Mesenchymal stem cell (in vitro differentiated cells and primary cell): Measurements from ENCODE around the gene MAP7D2. TPM values are rescaled to one million over a fixed set of nuclear protein-coding genes. Genes with fewer than 3 reads are reported as not detected.
A peak's percentile ranks its signal among the peaks of the same experiment; 100 is the strongest.
"Not testable (repeated sequence)": the region's sequence is repeated elsewhere in the genome, so short reads cannot be mapped to it uniquely, and the experiment has no call there.

Experiments used
- DNase-seq: peaks from one replicate; pipeline ENCODE4 v3.0.0-alpha.2; 2013
- H2AFZ ChIP-seq: one replicate; pipeline ENCODE4 v1.6.1; 2013; ENCODE audit warnings: low read depth, mild to moderate bottlenecking, control low read depth, inconsistent platforms, low read length, moderate library complexity
- H2AK5ac ChIP-seq: 2 replicates; pipeline ENCODE4 v1.6.1; 2013; ENCODE audit warnings: low read length, moderate library complexity, mild to moderate bottlenecking, inconsistent platforms; ENCODE audit not compliant: severe bottlenecking
- H2BK120ac ChIP-seq: one replicate; pipeline ENCODE4 v1.6.1; 2013; ENCODE audit warnings: low read depth, mild to moderate bottlenecking, inconsistent platforms, low read length, moderate library complexity
- H2BK12ac ChIP-seq, 2 experiments: one replicate each; pipeline ENCODE4 v1.6.1; 2013; ENCODE audit warnings: inconsistent platforms in 2 of 2, low read length in 2 of 2, mild to moderate bottlenecking in 2 of 2, moderate library complexity in 2 of 2, control low read depth in 1 of 2
- H2BK15ac ChIP-seq: one replicate; pipeline ENCODE4 v1.6.1; 2013; ENCODE audit warnings: mild to moderate bottlenecking, low read depth, inconsistent platforms; ENCODE audit not compliant: poor library complexity, severe bottlenecking
- H2BK5ac ChIP-seq: 2 replicates; pipeline ENCODE4 v1.6.1; 2013; ENCODE audit warnings: low read depth, mild to moderate bottlenecking, low read length, control low read depth, inconsistent platforms; ENCODE audit not compliant: poor library complexity, severe bottlenecking
- H3K14ac ChIP-seq, 2 experiments: one replicate each; pipeline ENCODE4 v1.6.1; 2013; ENCODE audit warnings: inconsistent platforms in 2 of 2, low read length in 2 of 2, control low read depth in 1 of 2, mild to moderate bottlenecking in 1 of 2, moderate library complexity in 1 of 2
- H3K18ac ChIP-seq, 2 experiments: one replicate each; pipeline ENCODE4 v1.6.1; 2013; ENCODE audit warnings: inconsistent platforms in 2 of 2, low read length in 2 of 2, control low read depth in 1 of 2, low read depth in 1 of 2, mild to moderate bottlenecking in 1 of 2
- H3K23ac ChIP-seq, 2 experiments: one replicate each; pipeline ENCODE4 v1.6.1; 2013; ENCODE audit warnings: inconsistent platforms in 2 of 2, low read length in 2 of 2, mild to moderate bottlenecking in 2 of 2, moderate library complexity in 2 of 2, control low read depth in 1 of 2
- H3K27ac ChIP-seq: 2 replicates; pipeline ENCODE4 v1.5.1; 2013; ENCODE audit warnings: mild to moderate bottlenecking, moderate library complexity, low read length, control low read depth, inconsistent platforms; ENCODE audit not compliant: poor library complexity, severe bottlenecking
- H3K27me3 ChIP-seq, 2 experiments: 2 replicates each; pipeline versions ENCODE4 v1.6.1 to v1.7.0; 2013; ENCODE audit warnings: low read length in 2 of 2, mild to moderate bottlenecking in 2 of 2, moderate library complexity in 2 of 2, control low read depth in 1 of 2, inconsistent platforms in 1 of 2; ENCODE audit not compliant: control insufficient read depth in 1 of 2, insufficient read depth in 1 of 2
- H3K36me3 ChIP-seq, 2 experiments: 2 replicates each; pipeline versions ENCODE4 v1.6.1 to v1.7.0; 2013; ENCODE audit warnings: low read length in 2 of 2, control low read depth in 1 of 2, inconsistent platforms in 1 of 2, low read depth in 1 of 2, mild to moderate bottlenecking in 1 of 2; ENCODE audit not compliant: insufficient read depth in 2 of 2, control insufficient read depth in 1 of 2
- H3K4ac ChIP-seq, 2 experiments: one replicate each; pipeline ENCODE4 v1.6.1; 2013; ENCODE audit warnings: inconsistent platforms in 2 of 2, low read length in 2 of 2, mild to moderate bottlenecking in 2 of 2, moderate library complexity in 2 of 2, control low read depth in 1 of 2, low read depth in 1 of 2
- H3K4me1 ChIP-seq: 2 replicates; pipeline ENCODE4 v1.6.1; 2013; ENCODE audit warnings: low read depth, low read length, control low read depth; ENCODE audit not compliant: control insufficient read depth, insufficient read depth
- H3K4me2 ChIP-seq: 2 replicates; pipeline ENCODE4 v1.6.1; 2013; ENCODE audit warnings: low read length, mild to moderate bottlenecking, inconsistent platforms; ENCODE audit not compliant: poor library complexity, severe bottlenecking
- H3K4me3 ChIP-seq, 2 experiments: 2 replicates each; pipeline versions ENCODE4 v1.5.1 to v1.7.0; 2013; ENCODE audit warnings: low read length in 2 of 2, mild to moderate bottlenecking in 2 of 2, control low read depth in 1 of 2, low read depth in 1 of 2; ENCODE audit not compliant: insufficient read depth in 1 of 2
- H3K79me1 ChIP-seq: replicated peaks from 2 replicates; pipeline ENCODE4 v1.6.1; 2013; ENCODE audit warnings: mild to moderate bottlenecking, control low read depth, low read length, inconsistent platforms; ENCODE audit not compliant: poor library complexity, severe bottlenecking
- H3K9ac ChIP-seq: 2 replicates; pipeline ENCODE4 v1.7.0; 2013; ENCODE audit warnings: mild to moderate bottlenecking, low read length, moderate library complexity
- H3K9me3 ChIP-seq: 2 replicates; pipeline ENCODE4 v1.7.0; 2013; ENCODE audit warnings: mild to moderate bottlenecking, low read length; ENCODE audit not compliant: control insufficient read depth
- H4K8ac ChIP-seq: one replicate; pipeline ENCODE4 v1.6.1; 2013; ENCODE audit warnings: inconsistent platforms, mild to moderate bottlenecking, low read length, moderate library complexity
- H4K91ac ChIP-seq: one replicate; pipeline ENCODE4 v1.6.1; 2013; ENCODE audit warnings: mild to moderate bottlenecking, low read length, inconsistent platforms
- WGBS: methylation state at CpG from one replicate; pipeline ENCODE4 v1.1.7; 2013; ENCODE audit warnings: mixed read lengths; 5-methylcytosine and 5-hydroxymethylcytosine counted together
- polyA plus RNA-seq, 2 experiments: library from polyadenylated mRNA; stranded (reverse); fragments of 200-250 nt; gene quantifications; one replicate each; pipeline ENCODE4 v1.2.3, GENCODE V29; 2013

Gene MAP7D2
- 0.06 TPM for polyA plus RNA-seq (2013, experiment 1 of 2)
- polyA plus RNA-seq (2013, experiment 2 of 2): 0.12 TPM

GRCh38 chrX:20116577-20117240 is at the start of gene MAP7D2:
Gene MAP7D2 (minus strand): TSS chrX:20116907. CDS start chrX:20116879, 28 bp downstream.
- H2BK12ac ChIP-seq: no peak within 1 kb of the TSS
- H2BK15ac ChIP-seq: no peak within 1 kb of the TSS
- H3K79me1 ChIP-seq: no peaks in the 10 kb centered on the region
- H3K27me3 ChIP-seq: peaks cover 6 to 36% of the 10 kb centered on the region in 2 experiments
- H3K27ac ChIP-seq: no peak within 1 kb of the TSS
- H3K18ac ChIP-seq: no peak within 1 kb of the TSS
- H4K91ac ChIP-seq: peak within 1 kb of the TSS; percentile 46
- no peak within 1 kb of the TSS for H3K9ac ChIP-seq
- no peak for DNase-seq
- H3K14ac ChIP-seq: no peak within 1 kb of the TSS
- no peak within 1 kb of the TSS for H2BK120ac ChIP-seq
- H3K23ac ChIP-seq: no peak within 1 kb of the TSS
- H3K4me2 ChIP-seq: peak within 1 kb of the TSS; percentile 53
- H3K36me3 ChIP-seq: no peaks in the 10 kb centered on the region
- WGBS: 59% methylated on average over 40 of the region's 91 CpGs
- no peak within 1 kb of the TSS for H2AFZ ChIP-seq
- peaks cover 6% of the 10 kb centered on the region for H3K4me1 ChIP-seq
- H4K8ac ChIP-seq: no peak within 1 kb of the TSS
- no peaks in the 10 kb centered on the region for H3K9me3 ChIP-seq
- H3K4ac ChIP-seq: no peak within 1 kb of the TSS
- no peak within 1 kb of the TSS for H2AK5ac ChIP-seq
- no peak within 1 kb of the TSS for H2BK5ac ChIP-seq
- H3K4me3 ChIP-seq: peak within 1 kb of the TSS in 1 of 2 experiments; percentile 64

- not testable (repeated sequence) for H4K91ac ChIP-seq, H2AK5ac ChIP-seq, H3K4me1 ChIP-seq
Observed at GRCh38 chrX:20162516-20162915, 45.8 kb upstream of the MAP7D2 start.

GRCh38 chrX:20159797-20160385 is 43.2 kb upstream of the MAP7D2 start:
- H2BK5ac ChIP-seq: no peak overlapping the region
- peaks cover 9 to 73% of the 10 kb centered on the region in 2 experiments for H3K36me3 ChIP-seq
- H3K79me1 ChIP-seq: peaks cover 3% of the 10 kb centered on the region
- H3K9ac ChIP-seq: no peak overlapping the region
- peak overlapping the region; percentile 27 for H4K91ac ChIP-seq
- H2BK120ac ChIP-seq: no peak overlapping the region
- peaks cover 0 to 19% of the 10 kb centered on the region in 2 experiments for H3K27me3 ChIP-seq
- DNase-seq: no peak
- no peak overlapping the region for H3K14ac ChIP-seq
- no peaks in the 10 kb centered on the region for H3K9me3 ChIP-seq
- no peak overlapping the region for H2AFZ ChIP-seq
- no peak overlapping the region for H3K4ac ChIP-seq
- H3K18ac ChIP-seq: no peak overlapping the region
- no peak overlapping the region for H3K23ac ChIP-seq
- H3K4me2 ChIP-seq: no peak overlapping the region
- no peaks in the 10 kb centered on the region for H3K4me1 ChIP-seq
- no peak overlapping the region for H2AK5ac ChIP-seq
- 93% methylated on average over 4 of the region's 4 CpGs for WGBS
- no peak overlapping the region for H2BK12ac ChIP-seq
- no peak overlapping the region for H3K27ac ChIP-seq
- H4K8ac ChIP-seq: no peak overlapping the region
- H3K4me3 ChIP-seq: no peak overlapping the region
- H2BK15ac ChIP-seq: no peak overlapping the region

More at GRCh38 chrX:20162516-20162915, 45.8 kb upstream of the MAP7D2 start:
- H2BK5ac ChIP-seq, DNase-seq, H2AFZ ChIP-seq, H2BK120ac ChIP-seq, H3K9ac ChIP-seq, H3K18ac ChIP-seq, H3K23ac ChIP-seq, H2BK12ac ChIP-seq, H2BK15ac ChIP-seq, H3K79me1 ChIP-seq, H3K4me3 ChIP-seq, H3K27ac ChIP-seq, H3K9me3 ChIP-seq, H3K14ac ChIP-seq, H4K8ac ChIP-seq, H3K4me2 ChIP-seq, H3K27me3 ChIP-seq, H3K4ac ChIP-seq: not testable (repeated sequence)
- H3K36me3 ChIP-seq: peaks cover 3 to 73% of the 10 kb centered on the region in 2 experiments

- Histone ChIP-seq H3K4ac (no peak overlapping the region), H3K36me3 (peaks cover 9 to 69% of the 10 kb centered on the region in 2 experiments), H3K9me3 (no peaks in the 10 kb centered on the region), H4K8ac (no peak overlapping the region), H2BK12ac (no peak overlapping the region), H3K14ac (no peak overlapping the region), H3K9ac (no peak overlapping the region), H4K91ac (no peak overlapping the region), H2BK5ac (no peak overlapping the region), H3K23ac (no peak overlapping the region), H3K4me3 (no peak overlapping the region), H2BK120ac (no peak overlapping the region), H2BK15ac (no peak overlapping the region), H2AFZ (no peak overlapping the region), H3K4me2 (no peak overlapping the region), H3K18ac (no peak overlapping the region), H3K27ac (no peak overlapping the region), H3K79me1 (no peaks in the 10 kb centered on the region), H2AK5ac (no peak overlapping the region), H3K27me3 (peaks cover 0 to 21% of the 10 kb centered on the region in 2 experiments), H3K4me1 (no peaks in the 10 kb centered on the region)
- 93% methylated on average over 3 of the region's 3 CpGs for WGBS
- no peak for DNase-seq
Observed at GRCh38 chrX:20151689-20152088, 35.0 kb upstream of the MAP7D2 start.
